K562 (cell line): ENCODE data around the gene PRRC2C.

Experiments
- CREBBP ChIP-seq: IDR thresholded peaks from one replicate; pipeline ENCODE4 v1.6.1; 2012; ENCODE audit warnings: low read depth, mild to moderate bottlenecking, control low read depth, inconsistent platforms, low read length
- RFX7 ChIP-seq: fragments of 250-450 bp; sonication (Bioruptor Pico); IDR thresholded peaks from 2 replicates; pipeline ENCODE4 v1.5.1; 2021; ENCODE audit warnings: mild to moderate bottlenecking
- SMAD4 ChIP-seq: fragments of 250-450 bp; sonication (Bioruptor Pico); conservative IDR thresholded peaks from 2 replicates; pipeline ENCODE4 v1.8.0; 2021; ENCODE audit warnings: inconsistent platforms, mild to moderate bottlenecking, moderate library complexity
- SNRNP70 ChIP-seq: fragments of 200-400 bp; formaldehyde crosslinking; optimal IDR thresholded peaks from 2 replicates; pipeline ENCODE3; 2017; ENCODE audit warnings: low read depth, low read length
- TSHZ1 ChIP-seq: fragments of 250-450 bp; sonication (Bioruptor Pico); IDR thresholded peaks from 2 replicates; pipeline ENCODE4 v1.4.0; 2020; ENCODE audit warnings: mild to moderate bottlenecking, moderate library complexity
- ZKSCAN1 ChIP-seq: fragments of 150-350 bp; IDR thresholded peaks from 2 replicates; pipeline ENCODE4 v1.6.1; 2016; ENCODE audit warnings: low read depth, low read length

- TF ChIP-seq TSHZ1 (no peak), SMAD4 (CRISPR knock-in tag) (no peak), ZKSCAN1 (no peak), SNRNP70 (no peak), CREBBP (no peak), RFX7 (CRISPR knock-in tag) (no peak)
Observed at GRCh38 chr1:171460018-171460620, 25.2 kb upstream of the PRRC2C start.
